Subcutaneous abdominal adipose tissue (tissue), 5 donors: ENCODE data around the gene SLC25A48.
"Not testable (repeated sequence)": the region's sequence is repeated elsewhere in the genome, so short reads cannot be mapped to it uniquely, and the experiment has no call there.

Experiments used
- H3K27ac ChIP-seq: one replicate; pipeline ENCODE4 v1.7.0; 2013; ENCODE audit warnings: low read depth, mild to moderate bottlenecking, inconsistent platforms, low read length, moderate library complexity
- H3K27me3 ChIP-seq, 5 donors: one replicate each; pipeline ENCODE4 v1.7.0; 2013; ENCODE audit warnings: low read length in 5 of 5, inconsistent platforms in 1 of 5; ENCODE audit not compliant: control insufficient read depth in 5 of 5, insufficient read depth in 4 of 5
- H3K36me3 ChIP-seq, 5 donors: one replicate each; pipeline ENCODE4 v1.7.0; 2013; ENCODE audit warnings: low read length in 5 of 5; ENCODE audit not compliant: control insufficient read depth in 5 of 5, insufficient read depth in 5 of 5
- H3K4me1 ChIP-seq, 5 donors: one replicate each; pipeline ENCODE4 v1.7.0; 2013; ENCODE audit warnings: low read length in 5 of 5, mild to moderate bottlenecking in 3 of 5, moderate library complexity in 1 of 5; ENCODE audit not compliant: control insufficient read depth in 5 of 5, insufficient read depth in 5 of 5
- H3K4me3 ChIP-seq, 5 donors: one replicate each; pipeline ENCODE4 v1.7.0; 2013; ENCODE audit warnings: low read length in 5 of 5, low read depth in 1 of 5
- H3K9ac ChIP-seq, 5 donors: one replicate each; pipeline ENCODE4 v1.7.0; 2013; ENCODE audit warnings: low read length in 5 of 5, mild to moderate bottlenecking in 4 of 5, moderate library complexity in 3 of 5
- H3K9me3 ChIP-seq, 5 donors: one replicate each; pipeline ENCODE4 v1.7.0; 2013; ENCODE audit warnings: low read length in 5 of 5; ENCODE audit not compliant: control insufficient read depth in 5 of 5
- donor health status: healthy.
- donor health status: healthy.
- donor health status: healthy.
- donor health status: healthy.
- donor health status: healthy.

Gene SLC25A48

DNA sequence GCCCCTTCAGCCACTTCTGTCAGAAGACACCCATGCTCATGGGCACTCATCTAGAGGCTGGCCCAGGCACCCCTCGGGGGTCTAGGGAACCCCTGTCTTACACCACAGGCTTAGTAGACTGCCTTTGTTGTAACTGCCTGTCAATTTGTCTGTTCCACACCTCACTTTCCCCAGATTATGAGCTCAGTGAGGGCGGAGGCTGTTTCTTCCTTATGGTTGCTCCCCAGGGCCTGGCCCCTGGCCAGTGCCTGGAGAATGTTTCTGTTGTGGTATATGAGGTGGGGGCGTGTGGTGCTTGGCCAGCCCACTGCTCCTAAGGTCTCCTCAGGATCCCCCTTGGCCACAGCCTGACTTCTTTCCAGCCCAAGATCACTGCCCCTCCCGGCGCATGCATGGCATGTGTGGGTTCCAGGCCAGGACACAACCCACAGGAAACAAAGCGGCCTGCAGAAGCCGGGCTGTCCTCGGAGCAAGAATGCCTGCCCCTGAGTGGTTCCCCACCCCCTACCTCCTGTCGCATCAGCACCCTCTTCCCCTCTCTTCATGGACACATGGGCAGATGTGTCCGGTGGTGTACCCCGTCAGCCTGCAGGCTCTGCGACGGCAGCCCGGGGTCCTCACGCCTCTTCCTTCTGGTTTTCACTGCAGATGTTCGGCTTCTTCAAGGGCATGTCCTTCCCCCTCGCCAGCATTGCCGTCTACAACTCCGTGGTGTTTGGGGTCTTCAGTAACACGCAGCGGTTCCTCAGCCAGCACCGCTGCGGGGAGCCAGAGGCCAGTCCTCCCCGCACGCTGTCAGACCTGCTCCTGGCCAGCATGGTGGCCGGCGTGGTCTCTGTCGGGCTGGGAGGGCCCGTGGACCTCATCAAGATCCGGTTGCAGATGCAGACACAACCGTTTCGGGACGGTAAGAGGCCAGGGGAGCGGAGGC is 17.7 kb downstream of the SLC25A48 start:
- H3K4me3 ChIP-seq = no peak overlapping the region
- no peaks in the 10 kb centered on the region for H3K36me3 ChIP-seq
- H3K27ac ChIP-seq = no peak overlapping the region
- H3K4me1 ChIP-seq = no peaks in the 10 kb centered on the region
- H3K9ac ChIP-seq = no peak overlapping the region
- peaks cover 0 to 10% (median 3%) of the 10 kb centered on the region in 5 donors for H3K27me3 ChIP-seq
- no peaks in the 10 kb centered on the region for H3K9me3 ChIP-seq

DNA sequence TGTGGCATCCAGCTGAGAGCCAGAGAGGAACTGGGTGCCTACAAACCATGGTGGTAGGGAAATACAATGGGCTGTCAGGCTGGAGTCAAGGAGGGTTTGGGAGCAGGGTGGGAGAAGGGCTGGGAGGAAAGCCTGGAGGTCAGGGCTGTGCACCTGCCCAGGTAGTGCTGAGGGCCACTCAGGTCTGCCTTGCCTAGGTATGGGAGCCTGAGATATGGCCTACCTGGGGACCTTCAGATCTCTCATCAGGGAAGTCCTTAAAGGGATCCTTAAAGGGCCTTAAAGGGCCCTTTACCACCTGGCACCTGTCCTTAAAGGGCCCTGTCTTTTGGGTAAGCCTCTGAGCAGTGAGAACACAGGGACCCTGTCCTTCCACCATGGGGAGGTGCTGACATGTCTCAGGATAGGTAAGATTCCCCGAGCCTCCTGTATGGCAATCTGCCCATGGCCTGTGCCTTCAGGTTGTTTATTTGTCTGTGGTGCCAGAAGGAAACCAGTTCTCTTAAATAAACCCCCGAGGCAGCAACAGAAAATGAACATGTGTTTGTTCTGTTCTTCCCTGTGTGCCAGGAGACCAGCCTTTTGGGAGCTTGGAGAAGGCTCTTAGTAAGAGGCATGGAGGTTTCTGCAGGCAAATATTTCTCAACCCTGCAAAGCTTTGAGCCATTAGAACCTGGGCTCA is 23.3 kb downstream of the SLC25A48 start:
- no peaks in the 10 kb centered on the region for H3K4me1 ChIP-seq
- no peak overlapping the region for H3K9ac ChIP-seq
- peaks cover 0 to 7% (median 4%) of the 10 kb centered on the region in 5 donors for H3K9me3 ChIP-seq
- H3K4me3 ChIP-seq = no peak overlapping the region
- H3K36me3 ChIP-seq = no peaks in the 10 kb centered on the region
- H3K27me3 ChIP-seq = peaks cover 0 to 10% (median 2%) of the 10 kb centered on the region in 5 donors
- no peak overlapping the region for H3K27ac ChIP-seq

- not testable (repeated sequence) for H3K4me3 ChIP-seq, H3K36me3 ChIP-seq, H3K27ac ChIP-seq, H3K9ac ChIP-seq, H3K9me3 ChIP-seq, H3K4me1 ChIP-seq, H3K27me3 ChIP-seq
Measured at GRCh38 chr5:135859186-135859585, 24.7 kb downstream of the SLC25A48 start.

DNA sequence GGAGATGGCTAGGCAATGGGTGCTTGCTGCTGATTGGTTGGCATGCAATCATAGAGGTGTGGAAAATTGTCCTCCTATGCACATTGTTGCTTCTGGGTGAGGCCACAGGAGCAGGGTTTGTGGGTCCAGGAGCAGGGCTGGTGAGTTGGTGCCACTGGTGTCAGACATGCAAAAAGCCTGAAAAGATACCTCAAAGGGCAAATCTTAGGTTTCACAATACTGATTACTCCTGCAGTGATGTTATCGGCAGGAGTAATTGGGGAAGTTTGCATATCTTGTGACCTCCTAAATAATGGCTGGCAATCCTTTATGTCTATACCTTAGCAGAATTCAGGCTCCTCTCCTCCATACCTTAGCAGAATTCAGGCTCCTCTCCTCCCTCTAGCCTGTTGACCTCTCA is 25.2 kb downstream of the SLC25A48 start:
- no peaks in the 10 kb centered on the region for H3K4me1 ChIP-seq
- H3K9ac ChIP-seq = no peak overlapping the region
- peaks cover 0 to 10% (median 2%) of the 10 kb centered on the region in 5 donors for H3K27me3 ChIP-seq
- H3K9me3 ChIP-seq = peaks cover 0 to 12% (median 9%) of the 10 kb centered on the region in 5 donors
- no peaks in the 10 kb centered on the region for H3K36me3 ChIP-seq
- no peak overlapping the region for H3K4me3 ChIP-seq
- no peak overlapping the region for H3K27ac ChIP-seq

GRCh38 chr5:135861641-135862040 is 27.2 kb downstream of the SLC25A48 start:
- H3K9ac ChIP-seq = no peak overlapping the region
- no peaks in the 10 kb centered on the region for H3K36me3 ChIP-seq
- peaks cover 0 to 12% (median 9%) of the 10 kb centered on the region in 5 donors for H3K9me3 ChIP-seq
- H3K27me3 ChIP-seq = peaks cover 0 to 7% (median 0%) of the 10 kb centered on the region in 5 donors
- no peak overlapping the region for H3K4me3 ChIP-seq
- H3K4me1 ChIP-seq = peaks cover 0 to 6% (median 0%) of the 10 kb centered on the region in 5 donors
- H3K27ac ChIP-seq = no peak overlapping the region

DNA sequence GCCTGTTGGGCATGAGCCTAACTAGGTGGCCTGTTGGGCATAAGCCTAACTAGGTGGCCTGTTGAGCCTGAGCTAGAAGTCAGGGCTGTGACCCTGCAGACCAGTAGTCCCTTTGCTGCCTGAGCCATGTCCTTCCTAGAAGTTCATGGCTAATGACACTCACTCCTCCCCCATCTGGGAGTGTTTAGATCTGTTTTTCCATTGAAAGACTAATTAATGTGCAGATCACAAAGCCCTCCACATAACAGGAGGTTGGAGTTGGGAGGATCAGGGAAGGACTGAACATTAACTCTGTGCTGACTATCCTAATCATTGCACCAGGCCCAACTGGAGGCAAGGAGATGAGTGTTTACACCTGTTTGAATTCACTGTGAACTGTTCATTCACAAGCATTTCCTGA is 27.6 kb downstream of the SLC25A48 start:
- Histone ChIP-seq H3K4me3 (no peak overlapping the region), H3K27ac (no peak overlapping the region), H3K4me1 (peaks cover 0 to 6% (median 0%) of the 10 kb centered on the region in 5 donors), H3K36me3 (no peaks in the 10 kb centered on the region), H3K9ac (no peak overlapping the region), H3K27me3 (peaks cover 0 to 7% (median 0%) of the 10 kb centered on the region in 5 donors), H3K9me3 (peaks cover 0 to 12% (median 9%) of the 10 kb centered on the region in 5 donors)

- no peak overlapping the region for H3K9ac ChIP-seq
- H3K36me3 ChIP-seq = no peaks in the 10 kb centered on the region
- H3K27me3 ChIP-seq = peaks cover 0 to 4% (median 0%) of the 10 kb centered on the region in 5 donors
- no peak overlapping the region for H3K27ac ChIP-seq
- H3K4me3 ChIP-seq = no peak overlapping the region
- H3K9me3 ChIP-seq = peaks cover 0 to 12% (median 9%) of the 10 kb centered on the region in 5 donors
- peaks cover 0 to 6% (median 0%) of the 10 kb centered on the region in 5 donors for H3K4me1 ChIP-seq
Measured at GRCh38 chr5:135862744-135863143, 28.3 kb downstream of the SLC25A48 start.

- no peak overlapping the region for H3K9ac ChIP-seq
- no peaks in the 10 kb centered on the region for H3K27me3 ChIP-seq
- peaks cover 0 to 6% (median 0%) of the 10 kb centered on the region in 5 donors for H3K4me1 ChIP-seq
- H3K36me3 ChIP-seq = no peaks in the 10 kb centered on the region
- H3K4me3 ChIP-seq = no peak overlapping the region
- H3K27ac ChIP-seq = no peak overlapping the region
- peaks cover 0 to 7% (median 5%) of the 10 kb centered on the region in 5 donors for H3K9me3 ChIP-seq
Measured at GRCh38 chr5:135864503-135865435, 30.3 kb downstream of the SLC25A48 start.

GRCh38 chr5:135866016-135866415 is 31.6 kb downstream of the SLC25A48 start:
- Histone ChIP-seq H3K4me1 (peaks cover 0 to 6% (median 0%) of the 10 kb centered on the region in 5 donors), H3K27me3 (no peaks in the 10 kb centered on the region), H3K4me3 (no peak overlapping the region), H3K36me3 (no peaks in the 10 kb centered on the region), H3K9me3 (peaks cover 0 to 7% (median 5%) of the 10 kb centered on the region in 5 donors), H3K9ac (no peak overlapping the region), H3K27ac (no peak overlapping the region)
